GM21825 (cell line): ENCODE results near the gene LRRC71.

ENCODE experiments used
- ATAC-seq: cut with Tn5 transposase; IDR thresholded peaks from one replicate; pipeline ENCODE4 v1.9.1; 2021; ENCODE audit warnings: mild to moderate bottlenecking, moderate library complexity; ENCODE audit not compliant: unreplicated experiment

The LRRC71 gene

DNA sequence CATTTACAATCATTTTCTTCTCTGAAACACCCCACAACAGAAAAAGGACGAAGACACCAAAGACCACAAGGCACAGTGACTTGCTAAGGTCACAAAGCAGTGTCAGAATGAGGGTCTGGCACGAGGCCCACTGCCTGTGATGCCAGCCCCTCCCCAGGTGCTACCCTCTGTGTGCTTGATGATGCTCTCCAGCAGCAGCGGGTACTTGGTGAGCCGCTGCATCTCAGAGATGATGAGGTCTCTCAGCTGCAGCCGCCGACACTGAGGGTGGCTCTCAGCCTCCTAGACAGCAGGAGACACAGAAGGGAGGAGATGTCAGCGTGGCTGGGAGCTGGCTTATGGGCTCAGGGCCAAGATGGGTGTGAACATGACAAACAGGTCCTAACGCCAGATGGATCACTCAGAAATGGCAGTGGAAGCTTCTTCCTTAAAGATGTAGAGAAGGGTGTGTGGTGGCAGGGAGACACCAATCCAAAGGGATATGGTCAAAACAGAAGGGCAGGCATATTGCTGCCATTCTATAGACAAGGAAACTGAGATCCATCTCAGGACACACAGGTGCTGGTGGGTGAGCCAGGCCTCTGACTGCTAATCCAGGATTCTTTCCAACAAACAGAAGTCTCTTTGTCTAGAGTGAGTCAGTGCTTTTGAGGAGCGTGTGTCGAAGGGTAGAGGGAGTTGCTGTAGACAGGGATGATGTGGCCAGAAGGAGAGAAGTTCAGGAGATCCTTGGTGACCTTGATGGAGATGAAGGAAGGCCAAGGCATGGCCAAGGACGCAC is 25.6 kb downstream of the LRRC71 start:
- no peak for ATAC-seq

DNA sequence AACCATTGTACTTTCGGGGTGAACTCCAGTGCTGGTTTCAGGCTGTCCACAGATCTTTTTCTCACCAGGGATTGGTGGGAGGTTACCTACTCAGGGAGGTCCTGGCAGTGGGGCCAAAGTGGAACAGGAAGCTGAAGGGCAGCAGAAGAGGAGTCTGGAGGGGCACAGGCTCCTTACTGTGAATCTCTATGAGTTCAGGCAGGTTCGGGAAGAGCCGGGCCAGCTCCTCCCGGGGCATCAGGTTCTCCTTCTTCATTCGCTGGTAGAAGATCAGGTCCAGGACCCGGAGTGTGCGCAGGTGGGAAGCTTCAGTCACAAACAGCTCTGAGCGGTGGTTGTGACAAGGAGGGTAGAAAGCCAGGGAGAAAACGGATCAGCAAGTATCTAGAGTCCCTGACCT is 26.7 kb downstream of the LRRC71 start:
- no peak for ATAC-seq

- no peak for ATAC-seq
These were observed 27.5 kb downstream of the LRRC71 start for GRCh38 chr1:156947818-156948525.

- ATAC-seq: no peak
These were observed 28.3 kb downstream of the LRRC71 start for GRCh38 chr1:156948708-156949107.

DNA sequence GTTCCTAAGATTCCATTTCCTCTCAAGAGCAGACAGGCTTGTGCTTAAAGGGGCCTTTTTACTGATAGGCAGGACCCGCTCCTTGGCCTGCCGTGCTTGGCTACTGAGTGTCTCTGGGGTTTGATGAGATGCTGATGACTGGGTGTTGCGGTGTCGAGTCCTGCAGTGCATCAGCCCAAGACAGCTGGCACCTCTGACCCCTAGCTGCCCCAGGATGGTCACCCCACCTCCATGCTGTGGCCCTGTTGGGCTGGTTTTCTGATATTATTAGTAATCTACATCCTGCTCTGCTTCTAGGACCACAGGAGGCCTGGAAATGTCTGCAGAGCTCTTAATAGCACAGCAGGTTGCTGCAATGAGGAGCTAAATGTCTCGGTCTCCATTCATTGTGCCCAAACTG is 28.7 kb downstream of the LRRC71 start:
- no peak for ATAC-seq

DNA sequence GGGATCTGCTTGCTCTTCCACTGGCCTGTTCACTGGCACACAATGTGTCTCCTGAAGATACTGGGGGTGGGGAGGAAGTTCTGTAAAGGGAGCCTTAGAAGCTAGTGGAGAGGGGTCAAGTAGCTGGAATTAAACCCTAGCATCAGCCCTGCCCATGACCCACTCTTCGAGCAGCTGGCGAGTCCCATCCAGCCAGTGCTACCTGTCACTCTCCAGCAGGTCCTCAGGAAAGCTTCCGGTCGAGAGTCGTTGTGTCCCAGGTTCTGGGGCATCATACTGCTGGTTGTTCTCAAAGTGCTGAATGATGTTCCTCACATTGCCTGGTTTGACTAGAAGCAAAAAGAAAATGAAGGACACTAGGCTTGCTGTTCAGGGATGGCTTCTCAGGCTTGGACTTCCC is 30.9 kb downstream of the LRRC71 start:
- ATAC-seq: no peak

DNA sequence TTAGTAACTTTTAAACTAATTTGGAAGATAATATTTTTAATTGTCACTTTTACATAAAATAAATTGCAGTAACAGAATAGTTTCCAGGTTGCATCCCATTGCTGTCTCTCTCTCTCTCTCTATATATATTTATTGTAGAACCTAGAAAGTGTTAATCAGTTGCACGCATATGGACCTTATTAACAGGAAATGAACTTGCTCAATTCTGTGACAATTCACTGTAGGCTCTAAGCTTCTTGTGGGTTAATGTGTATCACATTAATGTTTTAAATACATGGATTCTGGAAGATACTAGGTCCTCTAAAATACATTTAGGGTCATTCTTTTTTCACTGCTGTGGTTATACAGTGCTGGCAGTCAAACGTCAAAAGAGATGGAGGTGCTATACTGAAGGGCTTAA is 33.1 kb downstream of the LRRC71 start:
- no peak for ATAC-seq

- no peak for ATAC-seq
These were observed 35.9 kb downstream of the LRRC71 start for GRCh38 chr1:156956333-156956732.

- ATAC-seq: no peak
These were observed 37.2 kb downstream of the LRRC71 start for GRCh38 chr1:156957634-156958033.

DNA sequence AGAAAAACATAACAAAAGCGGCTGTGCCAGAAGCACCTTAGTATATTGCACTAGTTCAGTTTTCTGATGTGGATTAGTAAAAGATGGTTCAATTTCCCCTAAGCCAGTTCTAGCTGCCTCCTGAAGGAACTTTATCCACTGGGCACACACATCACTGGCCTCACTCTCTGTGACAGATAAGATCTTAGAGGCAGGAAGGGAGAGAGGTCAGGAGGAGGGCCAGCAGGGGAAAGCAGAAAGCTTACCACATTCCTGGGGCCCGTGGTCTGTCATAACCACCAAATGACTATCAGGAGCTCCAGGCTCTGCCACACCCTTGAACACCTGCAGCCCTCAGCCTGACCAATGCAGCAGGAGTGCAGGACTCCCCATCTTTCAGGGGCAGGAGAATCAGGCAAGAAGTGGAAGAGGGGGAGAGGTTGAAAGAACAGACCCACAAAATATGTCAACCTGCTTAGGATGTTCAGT is 37.8 kb downstream of the LRRC71 start:
- ATAC-seq: no peak

DNA sequence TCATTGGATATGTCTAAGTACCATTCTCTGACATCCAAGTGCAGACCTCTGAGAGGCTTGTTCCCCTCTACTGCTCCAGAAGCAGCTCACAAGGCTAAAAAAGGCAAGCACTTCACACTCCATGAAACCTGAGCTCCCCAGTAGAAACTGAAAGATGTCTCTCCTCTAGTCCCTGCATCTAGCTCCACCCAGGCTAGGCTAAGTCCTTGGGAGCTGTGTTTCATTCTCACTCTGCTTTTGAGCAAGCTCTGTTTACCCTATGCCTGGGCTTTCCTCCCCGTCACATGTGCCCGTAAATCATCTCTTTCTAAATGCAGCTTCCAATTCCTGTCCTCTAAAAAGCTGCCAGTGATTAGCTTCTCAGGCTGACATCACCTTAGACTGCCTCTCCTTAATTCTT is 39.0 kb downstream of the LRRC71 start:
- ATAC-seq: no peak

DNA sequence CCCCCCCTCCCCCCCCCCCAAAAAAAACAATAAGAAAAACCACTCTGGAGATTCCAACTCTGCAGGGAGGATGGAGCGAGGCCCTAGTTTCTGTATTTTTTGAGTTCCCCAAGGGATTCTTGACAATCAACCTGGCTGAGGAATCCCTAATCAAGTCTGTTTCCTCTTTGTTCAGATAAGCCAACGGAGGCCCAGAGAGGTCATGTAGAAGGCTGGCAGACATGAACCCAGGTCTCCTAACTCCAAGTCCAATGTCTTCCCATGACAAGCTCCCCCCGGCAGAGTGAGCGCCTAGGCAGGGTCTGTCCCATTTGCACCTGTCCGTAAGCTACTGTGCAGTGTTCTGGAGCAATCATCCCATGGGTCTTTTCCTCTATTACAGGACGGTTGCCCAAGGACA is 39.5 kb downstream of the LRRC71 start:
- no peak for ATAC-seq

GRCh38 chr1:156961709-156962108 is 41.3 kb downstream of the LRRC71 start:
- no peak for ATAC-seq

DNA sequence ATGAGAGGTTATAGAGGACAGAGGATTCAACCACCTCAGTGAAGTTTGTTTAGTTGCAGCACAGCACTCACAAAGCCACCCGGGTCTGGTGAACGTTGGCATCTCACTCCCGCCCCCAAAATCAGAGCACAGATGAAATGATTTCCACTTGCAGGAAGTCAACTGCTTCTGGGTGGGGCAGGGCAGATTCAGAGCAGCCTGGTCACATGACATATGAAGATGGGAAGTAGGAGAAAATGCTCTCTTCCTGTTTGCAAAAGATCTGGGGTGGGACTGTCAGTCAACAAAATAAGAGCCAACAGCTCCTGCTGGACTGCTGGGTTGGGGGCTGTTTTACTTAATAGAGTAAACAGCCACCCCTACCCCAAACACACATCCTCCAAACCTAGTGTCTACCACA is 43.2 kb downstream of the LRRC71 start:
- no peak for ATAC-seq

- no peak for ATAC-seq
These were observed 44.0 kb downstream of the LRRC71 start for GRCh38 chr1:156964441-156964840.

DNA sequence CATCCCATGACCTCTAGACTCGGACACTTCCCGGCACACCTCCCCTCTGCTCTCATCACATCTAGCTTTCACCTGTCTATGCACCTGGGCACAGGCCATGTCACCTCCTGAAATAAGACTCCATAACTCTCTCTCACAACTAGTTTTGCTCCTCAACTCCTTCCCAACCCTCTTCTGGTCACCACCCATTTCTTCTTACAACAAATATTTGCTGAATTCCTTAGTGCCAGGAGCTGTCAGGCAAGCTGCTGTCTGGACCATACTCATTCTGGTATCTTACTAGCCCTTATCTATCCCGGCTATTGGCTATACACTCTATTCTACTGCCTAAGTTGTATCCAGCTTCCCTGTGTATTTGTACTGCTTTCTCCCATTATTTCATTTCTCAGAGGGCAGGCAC is 49.1 kb downstream of the LRRC71 start:
- ATAC-seq: no peak

DNA sequence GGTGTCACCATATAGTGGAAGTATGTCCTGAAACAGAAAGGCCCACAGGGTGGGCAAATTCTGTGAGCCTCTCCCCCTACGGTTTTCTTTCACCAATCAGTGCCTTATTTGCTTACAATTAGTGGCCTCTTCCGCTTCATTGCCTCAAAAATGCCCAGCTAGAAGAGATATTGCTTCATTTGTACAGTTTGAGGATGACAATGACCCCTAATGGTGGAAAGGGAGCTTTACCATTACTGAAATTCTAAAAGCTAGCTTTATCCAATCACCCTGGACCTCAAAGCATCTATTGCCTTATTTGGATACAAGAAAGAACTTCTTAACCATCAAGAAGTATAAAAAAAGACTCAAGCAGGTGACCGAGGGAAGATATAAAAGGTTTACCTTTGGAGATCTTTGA is 49.6 kb downstream of the LRRC71 start:
- ATAC-seq: no peak

GRCh38 chr1:156973417-156973816 is 53.0 kb downstream of the LRRC71 start:
- no peak for ATAC-seq

DNA sequence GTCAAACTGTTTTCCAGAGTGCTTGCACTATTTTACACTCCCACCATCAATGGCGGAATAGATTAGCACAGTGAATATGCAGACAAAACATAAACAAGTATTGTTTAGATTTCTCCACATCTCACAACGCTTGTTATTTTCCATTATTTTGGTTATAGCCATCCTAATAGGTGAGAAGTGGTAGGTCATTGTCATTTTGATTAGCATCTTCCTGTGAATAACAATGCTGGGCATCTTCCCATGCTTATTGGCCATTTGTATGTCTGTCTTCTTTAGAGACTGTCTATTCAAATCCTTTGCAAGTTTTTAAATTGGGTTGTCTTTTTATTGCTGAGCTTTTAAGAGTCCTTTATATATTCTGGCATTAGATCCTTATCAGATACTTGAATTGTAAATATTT is 54.7 kb downstream of the LRRC71 start:
- no peak for ATAC-seq

DNA sequence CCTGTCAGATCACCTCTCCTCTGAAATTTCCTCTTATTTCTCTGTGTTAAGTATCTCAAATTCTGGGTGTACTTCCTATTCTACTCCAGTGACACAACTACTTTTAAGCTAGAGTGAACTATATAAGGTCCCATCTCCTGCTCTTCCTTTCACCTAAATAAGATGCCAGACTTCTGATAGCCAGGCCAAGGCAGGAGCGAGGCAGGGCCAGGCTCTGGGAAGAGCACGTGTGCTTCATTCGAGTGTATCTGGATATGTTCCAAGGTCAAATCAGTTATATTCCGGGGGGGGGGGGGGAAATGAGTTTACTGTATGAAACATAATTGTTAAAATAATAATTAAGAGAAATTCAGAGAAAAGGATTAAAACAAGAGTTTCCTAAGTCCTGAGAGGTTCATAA is 60.1 kb downstream of the LRRC71 start:
- no peak for ATAC-seq
